ENCODE results near the gene MYL4.
"Not testable (repeated sequence)": the region's sequence is repeated elsewhere in the genome, so short reads cannot be mapped to it uniquely, and the experiment has no call there.

- TF ChIP-seq CTCF, POLR2A, EP300 (IDR thresholded peaks at IDR 0.05): not testable (repeated sequence)
Observed at GRCh38 chr17:47268964-47269363, 59.8 kb downstream of the MYL4 start.

All from stomach (tissue), 4 donors.